SH-SY5Y (cell line): ENCODE results near the gene WDR3.

Source experiments
- GATA2 ChIP-seq: IDR thresholded peaks from 2 replicates; pipeline ENCODE4 v1.6.1; 2011; ENCODE audit warnings: mild to moderate bottlenecking, low read depth, low read length
- GATA3 ChIP-seq: IDR thresholded peaks from 2 replicates; pipeline ENCODE4 v1.6.1; 2011; ENCODE audit warnings: low read depth, mild to moderate bottlenecking, low read length, moderate library complexity

- TF ChIP-seq GATA2 = no peak
- no peak for TF ChIP-seq GATA3
Observed at GRCh38 chr1:117911051-117911450, 18.5 kb upstream of the WDR3 start.
